Measurements from ENCODE around the gene CKMT2. TPM values are rescaled to one million over a fixed set of nuclear protein-coding genes. Genes with fewer than 3 reads are reported as not detected.
A peak's percentile ranks its signal among the peaks of the same experiment; 100 is the strongest.

Gene CKMT2
- not detected for total RNA-seq

GRCh38 chr5:81233080-81233634, at the start of gene CKMT2:
TSS of gene CKMT2 (plus strand) at chr5:81233322. CDS start at chr5:81251133, 17,811 bp downstream.
- peaks cover 19% of the 10 kb centered on the region for H3K4me1 Mint-ChIP-seq (ENCODE audit: low read depth)
- POLR2A ChIA-PET = interaction anchor here (1.1 kb wide), 1 partner anchor 67 kb away, joined by 3 read pairs; no protein-coding TSS in a partner anchor
- intact Hi-C loops (cut with micrococcal nuclease) = no loop called here
- H3K9me3 Mint-ChIP-seq = no peaks in the 10 kb centered on the region
- H3K4me3 Mint-ChIP-seq = no peak within 1 kb of the TSS
- peak; percentile 67 for ATAC-seq
- H3K27me3 Mint-ChIP-seq = no peaks in the 10 kb centered on the region
- DNase-seq = peak; percentile 28
- CTCF ChIA-PET = no interaction called here
- H3K36me3 Mint-ChIP-seq (ENCODE audit: low read depth) = no peaks in the 10 kb centered on the region
- TF ChIP-seq CTCF (IDR thresholded peaks at IDR 0.05) = no peak
- no peak within 1 kb of the TSS for H3K27ac Mint-ChIP-seq

- peaks cover 1% of the 10 kb centered on the region for H3K36me3 Mint-ChIP-seq (ENCODE audit: low read depth)
- no peaks in the 10 kb centered on the region for H3K9me3 Mint-ChIP-seq
- H3K4me3 Mint-ChIP-seq = no peak overlapping the region
- no peak for ATAC-seq
- no peak overlapping the region for H3K27ac Mint-ChIP-seq
- ChIA-PET CTCF (interaction anchor here (2.5 to 6.4 kb wide), 2 partner anchors 9 to 18 kb away, joined by 9 to 56 read pairs; no protein-coding TSS in a partner anchor), POLR2A (no interaction called here)
- H3K27me3 Mint-ChIP-seq = no peaks in the 10 kb centered on the region
- no peak for DNase-seq
- intact Hi-C loops (cut with micrococcal nuclease) = no loop called here
- H3K4me1 Mint-ChIP-seq (ENCODE audit: low read depth) = peaks cover 22% of the 10 kb centered on the region
- TF ChIP-seq CTCF (IDR thresholded peaks at IDR 0.05) = no peak
Measured at GRCh38 chr5:81183811-81184748, 49.0 kb upstream of the CKMT2 start.

GRCh38 chr5:81184749-81185110, 48.4 kb upstream of the CKMT2 start:
- POLR2A ChIA-PET = no interaction called here
- H3K36me3 Mint-ChIP-seq (ENCODE audit: low read depth) = peaks cover 1% of the 10 kb centered on the region
- no peak for ATAC-seq
- no peak overlapping the region for H3K27ac Mint-ChIP-seq
- intact Hi-C loops (cut with micrococcal nuclease) = no loop called here
- no peaks in the 10 kb centered on the region for H3K9me3 Mint-ChIP-seq
- H3K4me1 Mint-ChIP-seq (ENCODE audit: low read depth) = peaks cover 22% of the 10 kb centered on the region
- CTCF ChIA-PET = interaction anchor here (6.4 kb wide), 1 partner anchor 9 kb away, joined by 56 read pairs; no protein-coding TSS in a partner anchor
- TF ChIP-seq CTCF (IDR thresholded peaks at IDR 0.05) = no peak
- H3K27me3 Mint-ChIP-seq = no peaks in the 10 kb centered on the region
- no peak for DNase-seq
- H3K4me3 Mint-ChIP-seq = no peak overlapping the region

- H3K4me3 Mint-ChIP-seq = no peak overlapping the region
- no peaks in the 10 kb centered on the region for H3K27me3 Mint-ChIP-seq
- TF ChIP-seq CTCF (IDR thresholded peaks at IDR 0.05) = no peak
- ATAC-seq = no peak
- H3K27ac Mint-ChIP-seq = peak overlapping the region; percentile 5
- ChIA-PET CTCF (no interaction called here), POLR2A (interaction anchor here (0.8 kb wide), 1 partner anchor 1116 kb away, joined by 3 read pairs; no protein-coding TSS in a partner anchor)
- H3K9me3 Mint-ChIP-seq = no peaks in the 10 kb centered on the region
- H3K4me1 Mint-ChIP-seq (ENCODE audit: low read depth) = peaks cover 16% of the 10 kb centered on the region
- no peak for DNase-seq
- no peaks in the 10 kb centered on the region for H3K36me3 Mint-ChIP-seq (ENCODE audit: low read depth)
- intact Hi-C loops (cut with micrococcal nuclease) = no loop called here
Measured at GRCh38 chr5:81187885-81188284, 45.2 kb upstream of the CKMT2 start.

GRCh38 chr5:81188962-81189361, 44.2 kb upstream of the CKMT2 start:
- no peaks in the 10 kb centered on the region for H3K27me3 Mint-ChIP-seq
- intact Hi-C loops (cut with micrococcal nuclease) = no loop called here
- peak; percentile 47 for ATAC-seq

More at GRCh38 chr5:81188962-81189361, 44.2 kb upstream of the CKMT2 start:
- ChIA-PET POLR2A (no interaction called here), CTCF (interaction anchor here (0.8 kb wide), 1 partner anchor 26 kb away, joined by 3 read pairs; no protein-coding TSS in a partner anchor)
- Mint-ChIP-seq H3K36me3 (ENCODE audit: low read depth) (no peaks in the 10 kb centered on the region), H3K4me3 (no peak overlapping the region), H3K27ac (no peak overlapping the region), H3K4me1 (ENCODE audit: low read depth) (peaks cover 7% of the 10 kb centered on the region), H3K9me3 (no peaks in the 10 kb centered on the region)
- peak; percentile 21 for DNase-seq
- TF ChIP-seq CTCF (IDR thresholded peaks at IDR 0.05) = no peak
